Kidney (tissue), 14 donors: ENCODE measurements around the gene GTPBP1. TPM values are rescaled to one million over a fixed set of nuclear protein-coding genes. Genes with fewer than 3 reads are reported as not detected.
A peak's percentile ranks its signal among the peaks of the same experiment; 100 is the strongest.

ENCODE experiments used
- DNase-seq, 5 donors: peaks; one replicate each; pipeline ENCODE4 v3.0.0-alpha.2; 2013 to 2020
- FAIRE-seq: peaks from 2 replicates; lab custom pipeline; 2012; peaks lifted over from hg19 to GRCh38; lab: Jason Lieb, UNC
- H3K27ac ChIP-seq, 2 donors: one replicate each; pipeline ENCODE4 v1.7.0; 2013; ENCODE audit warnings: low read depth in 2 of 2, low read length in 2 of 2, inconsistent platforms in 1 of 2
- H3K27me3 ChIP-seq: one replicate; pipeline ENCODE4 v1.7.1; 2013; ENCODE audit warnings: low read length, inconsistent platforms; ENCODE audit not compliant: control insufficient read depth, insufficient read depth
- H3K36me3 ChIP-seq, 3 donors: one replicate each; pipeline versions ENCODE4 v1.7.0 to v1.7.1; 2013; ENCODE audit warnings: low read length in 3 of 3, control low read depth in 1 of 3, inconsistent platforms in 1 of 3; ENCODE audit not compliant: insufficient read depth in 3 of 3, control insufficient read depth in 2 of 3
- H3K4me1 ChIP-seq, 3 donors: one replicate each; pipeline versions ENCODE4 v1.7.0 to v1.7.1; 2013; ENCODE audit warnings: low read length in 3 of 3, inconsistent platforms in 1 of 3, low read depth in 1 of 3; ENCODE audit not compliant: control insufficient read depth in 2 of 3, insufficient read depth in 2 of 3
- H3K4me3 ChIP-seq, 3 donors: one replicate each; pipeline versions ENCODE4 v1.7.0 to v1.8.1; 2013; ENCODE audit warnings: low read length in 3 of 3, control low read depth in 1 of 3, inconsistent platforms in 1 of 3
- H3K9ac ChIP-seq, 3 donors: one replicate each; pipeline versions ENCODE4 v1.7.0 to v1.7.1; 2013; ENCODE audit warnings: low read length in 3 of 3, control low read depth in 1 of 3, inconsistent platforms in 1 of 3
- H3K9me3 ChIP-seq, 3 donors: one replicate each; pipeline versions ENCODE4 v1.7.0 to v1.7.1; 2013; ENCODE audit warnings: low read length in 3 of 3, control low read depth in 1 of 3, inconsistent platforms in 1 of 3; ENCODE audit not compliant: control insufficient read depth in 2 of 3, insufficient read depth in 1 of 3
- intact Hi-C: fragments of 100-400 bp; cut with DNase I; formaldehyde crosslinking; loops from one replicate; pipeline ENCODE4 v1.11.1; 2022
- polyA plus RNA-seq: library from polyadenylated mRNA; stranded (reverse); fragments of 350-450 nt; fragmentation: Illumina TruSeq; extraction: RNeasy Lipid Tissue Mini Kit (QIAGEN cat#74804); gene quantifications from one replicate; pipeline ENCODE4 v1.2.3, GENCODE V29; 2014; ENCODE audit warnings: low read depth, low replicate concordance; ENCODE audit not compliant: insufficient read depth
- total RNA-seq: library from RNA; stranded (reverse); fragmentation: NEBNext Ultra II Directional; extraction: Animal tissue kit (Norgen Biotek cat#: 25700); gene quantifications from one replicate; pipeline ENCODE4 v1.2.1, GENCODE V29; 2021
- TF ChIP-seq, protein P1 (sequence below): IDR thresholded peaks from 3 replicates; pipeline ENCODE4 v1.5.1; 2012; ENCODE audit warnings: mild to moderate bottlenecking, moderate library complexity, borderline replicate concordance; ENCODE audit not compliant: insufficient read depth; ENCODE audit errors: extremely low read depth
- donor health status: control.
- donor health status: control.
- donor health status: control.
- donor health status: control.
- donor health status: control.
- donor health status: DM: yes; HTN: yes; CAD: no.
- donor health status: Normal renal cell carcinoma (clear cell type).

Gene GTPBP1
- total and polyA plus RNA-seq, 2 donors from 2014 or later, result 11.7 to 52.0 TPM

- Histone ChIP-seq H3K9ac (peak within 1 kb of the TSS; percentile 56 to 95 (median 94)), H3K27ac (peak within 1 kb of the TSS; percentile 92 to 97), H3K9me3 (no peaks in the 10 kb centered on the region), H3K27me3 (no peaks in the 10 kb centered on the region), H3K36me3 (no peaks in the 10 kb centered on the region), H3K4me1 (peaks cover 8 to 36% (median 25%) of the 10 kb centered on the region in 3 donors), H3K4me3 (peak within 1 kb of the TSS; percentile 80 to 85 (median 84))
- no peak for FAIRE-seq
- DNase-seq, result peak; percentile 94 to 98 (median 96)
- TF ChIP-seq, protein P1, sequence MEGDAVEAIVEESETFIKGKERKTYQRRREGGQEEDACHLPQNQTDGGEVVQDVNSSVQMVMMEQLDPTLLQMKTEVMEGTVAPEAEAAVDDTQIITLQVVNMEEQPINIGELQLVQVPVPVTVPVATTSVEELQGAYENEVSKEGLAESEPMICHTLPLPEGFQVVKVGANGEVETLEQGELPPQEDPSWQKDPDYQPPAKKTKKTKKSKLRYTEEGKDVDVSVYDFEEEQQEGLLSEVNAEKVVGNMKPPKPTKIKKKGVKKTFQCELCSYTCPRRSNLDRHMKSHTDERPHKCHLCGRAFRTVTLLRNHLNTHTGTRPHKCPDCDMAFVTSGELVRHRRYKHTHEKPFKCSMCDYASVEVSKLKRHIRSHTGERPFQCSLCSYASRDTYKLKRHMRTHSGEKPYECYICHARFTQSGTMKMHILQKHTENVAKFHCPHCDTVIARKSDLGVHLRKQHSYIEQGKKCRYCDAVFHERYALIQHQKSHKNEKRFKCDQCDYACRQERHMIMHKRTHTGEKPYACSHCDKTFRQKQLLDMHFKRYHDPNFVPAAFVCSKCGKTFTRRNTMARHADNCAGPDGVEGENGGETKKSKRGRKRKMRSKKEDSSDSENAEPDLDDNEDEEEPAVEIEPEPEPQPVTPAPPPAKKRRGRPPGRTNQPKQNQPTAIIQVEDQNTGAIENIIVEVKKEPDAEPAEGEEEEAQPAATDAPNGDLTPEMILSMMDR, result no peak
- intact Hi-C loops, result no loop called here
Observed at GRCh38 chr22:38700789-38701628, 4.7 kb upstream of the GTPBP1 start, which contains the start of gene JOSD1. Gene JOSD1 (minus strand): TSS chr22:38700943. CDS start chr22:38699987, 956 bp downstream.

- intact Hi-C loops, result no loop called here
- Histone ChIP-seq H3K4me3 (peak overlapping the region; percentile 31 to 67 (median 48)), H3K36me3 (no peaks in the 10 kb centered on the region), H3K27me3 (no peaks in the 10 kb centered on the region), H3K4me1 (peaks cover 9 to 25% (median 17%) of the 10 kb centered on the region in 3 donors), H3K27ac (peak overlapping the region; percentile 75 to 79), H3K9ac (peak overlapping the region; percentile 12 to 60 (median 23)), H3K9me3 (no peaks in the 10 kb centered on the region)
- DNase-seq (peak in 1 of 5 donors; percentile 33), FAIRE-seq (no peak)
- TF ChIP-seq, protein P1, result no peak
Observed at GRCh38 chr22:38704654-38705234, 1.0 kb upstream of the GTPBP1 start.

- Histone ChIP-seq H3K4me1 (peaks cover 9 to 23% (median 15%) of the 10 kb centered on the region in 3 donors), H3K9me3 (no peaks in the 10 kb centered on the region), H3K36me3 (peaks cover 0 to 2% (median 0%) of the 10 kb centered on the region in 3 donors), H3K9ac (peak overlapping the region; percentile 1 to 85 (median 70)), H3K4me3 (peak overlapping the region; percentile 45 to 91 (median 78)), H3K27ac (peak overlapping the region; percentile 83 to 89), H3K27me3 (no peaks in the 10 kb centered on the region)
- FAIRE-seq (no peak), DNase-seq (peak; percentile 42 to 91 (median 63))
- intact Hi-C loops, result no loop called here
- TF ChIP-seq, protein P1, result no peak
Observed at GRCh38 chr22:38706101-38706900, 557 bp downstream of the GTPBP1 start.
